ENCODE measurements around the gene B4GALNT1.
"Not testable (repeated sequence)": the region's sequence is repeated elsewhere in the genome, so short reads cannot be mapped to it uniquely, and the experiment has no call there.

Gene B4GALNT1

DNA sequence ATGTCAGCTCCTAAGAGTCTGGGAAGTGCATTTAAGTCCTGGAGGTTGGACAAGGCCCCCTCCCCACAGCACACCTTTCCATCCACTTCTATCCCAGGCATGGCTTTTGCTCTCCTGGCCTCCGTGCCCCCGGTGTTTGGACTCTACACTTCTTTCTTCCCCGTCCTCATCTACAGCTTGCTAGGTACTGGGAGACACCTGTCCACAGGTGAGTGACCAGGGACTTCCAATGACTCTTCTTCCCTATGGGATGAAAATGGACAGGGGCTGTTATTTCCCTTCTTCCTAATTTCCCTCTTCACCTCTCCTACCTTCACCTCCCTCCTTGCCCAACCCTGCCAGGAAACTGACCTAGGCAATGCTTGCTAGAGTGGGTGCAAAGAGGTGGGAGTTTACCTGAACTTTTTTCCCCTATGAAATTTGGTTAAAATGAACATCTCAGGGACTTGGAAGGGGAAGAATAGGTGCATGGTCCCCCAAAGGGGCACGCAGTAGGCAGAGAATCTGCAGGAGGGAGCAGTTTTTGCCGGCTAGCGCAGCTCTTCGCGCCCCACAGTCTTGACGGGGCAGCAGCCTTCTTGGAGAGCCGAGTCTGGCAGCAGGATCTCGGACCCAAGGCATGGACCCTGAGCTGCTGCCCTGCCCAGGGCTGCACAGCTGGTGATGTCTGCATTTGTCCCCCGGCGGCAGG lies 12.6 kb downstream of the B4GALNT1 start:
- DNase-seq = no peak

DNA sequence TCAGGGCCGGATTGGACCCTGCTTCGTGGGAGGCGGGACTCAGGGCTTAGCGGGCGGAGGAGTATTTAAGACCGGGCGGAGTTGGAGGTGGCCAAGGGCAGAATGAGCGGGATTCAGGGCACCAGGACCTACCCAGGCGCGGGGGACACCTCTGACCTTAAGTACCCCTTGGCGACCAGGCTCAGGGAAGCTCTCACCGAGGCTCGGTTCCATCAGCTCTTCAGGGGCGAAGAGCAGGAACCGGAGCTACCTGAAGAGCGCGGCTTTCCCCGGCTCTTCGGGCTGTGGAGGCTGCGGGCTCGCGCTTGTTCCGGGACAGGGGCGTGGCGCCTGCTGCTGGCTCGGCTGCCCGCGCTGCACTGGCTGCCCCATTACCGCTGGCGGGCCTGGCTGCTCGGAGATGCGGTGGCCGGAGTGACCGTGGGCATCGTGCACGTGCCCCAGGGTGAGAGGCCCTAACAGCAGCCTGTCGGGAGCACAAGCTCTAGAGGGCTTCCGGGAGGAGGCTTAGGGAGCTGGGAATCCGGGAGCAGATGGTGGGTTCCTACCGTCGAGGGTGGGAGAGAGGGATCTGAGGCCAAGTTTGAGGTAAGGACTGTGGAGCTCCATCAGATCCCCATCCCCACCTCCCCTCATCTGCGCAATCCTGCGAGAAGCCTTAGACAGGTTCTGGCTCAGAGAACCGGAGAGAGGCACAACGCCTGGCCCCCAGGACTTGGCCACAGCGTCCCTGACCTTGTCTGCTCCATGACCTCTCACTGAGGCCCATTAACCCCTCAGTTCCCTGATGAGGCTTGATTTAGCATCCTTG lies 13.4 kb downstream of the B4GALNT1 start:
- DNase-seq = peak; percentile 42

DNA sequence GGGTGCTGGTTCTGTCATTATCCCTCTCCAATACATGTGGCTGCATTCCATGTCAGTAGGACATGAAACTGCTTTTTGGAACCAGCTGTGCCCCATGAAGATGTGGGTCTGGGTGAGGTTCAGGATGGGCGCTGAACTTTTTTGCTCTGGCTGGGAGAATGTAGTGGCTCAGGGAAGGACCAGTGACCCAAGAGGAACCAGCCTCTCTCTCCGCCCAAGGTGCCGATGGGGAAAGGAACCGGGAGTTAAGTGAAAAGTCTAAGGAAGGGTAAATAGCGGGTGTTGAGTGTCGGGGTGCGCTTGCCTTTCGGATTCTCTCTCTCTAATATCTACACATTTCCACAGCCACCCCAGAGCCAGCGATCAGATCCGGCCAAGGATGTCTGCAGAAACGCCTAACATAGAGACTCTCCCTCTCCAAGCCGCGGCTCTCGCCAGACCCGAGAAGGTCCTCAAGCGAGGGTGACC lies 14.0 kb downstream of the B4GALNT1 start:
- no peak for DNase-seq

DNA sequence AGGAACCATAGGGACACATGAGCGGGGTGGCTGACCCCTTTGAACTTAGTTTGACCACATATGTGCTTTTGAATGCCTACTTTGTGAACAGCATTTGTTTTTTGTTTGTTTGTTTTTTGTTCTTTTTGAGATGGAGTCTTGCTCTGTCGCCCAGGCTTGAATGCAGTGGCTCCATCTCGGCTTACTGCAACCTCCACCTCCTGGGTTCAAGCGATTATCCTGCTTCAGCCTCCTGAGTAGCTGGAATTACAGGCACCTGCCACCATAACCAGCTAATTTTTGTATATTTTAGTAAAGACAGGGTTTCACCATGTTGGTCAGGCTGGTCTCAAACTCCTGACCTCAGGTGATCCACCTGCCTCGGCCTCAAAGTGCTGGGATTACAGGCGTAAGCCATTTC lies 14.6 kb downstream of the B4GALNT1 start:
- not testable (repeated sequence) for DNase-seq

DNA sequence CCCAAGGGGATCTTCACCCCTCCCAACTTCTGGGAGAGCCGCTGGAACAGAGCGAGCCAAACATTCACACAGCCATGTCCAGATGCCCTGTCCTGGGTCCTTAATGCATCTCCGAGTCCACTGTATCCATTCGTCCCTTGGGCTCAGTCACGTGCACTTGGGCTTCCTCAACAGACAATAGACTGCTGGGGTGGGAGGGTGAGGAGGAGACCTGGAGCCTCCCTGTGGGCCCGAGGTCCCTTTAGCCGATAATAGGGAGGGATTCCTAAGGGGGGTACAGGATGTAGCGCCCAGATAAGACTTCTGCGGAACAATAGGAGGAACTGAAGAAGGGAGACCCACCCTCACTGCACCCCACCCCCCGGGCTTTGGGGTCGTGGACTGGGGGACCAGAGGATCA lies 15.1 kb downstream of the B4GALNT1 start:
- DNase-seq = no peak

DNA sequence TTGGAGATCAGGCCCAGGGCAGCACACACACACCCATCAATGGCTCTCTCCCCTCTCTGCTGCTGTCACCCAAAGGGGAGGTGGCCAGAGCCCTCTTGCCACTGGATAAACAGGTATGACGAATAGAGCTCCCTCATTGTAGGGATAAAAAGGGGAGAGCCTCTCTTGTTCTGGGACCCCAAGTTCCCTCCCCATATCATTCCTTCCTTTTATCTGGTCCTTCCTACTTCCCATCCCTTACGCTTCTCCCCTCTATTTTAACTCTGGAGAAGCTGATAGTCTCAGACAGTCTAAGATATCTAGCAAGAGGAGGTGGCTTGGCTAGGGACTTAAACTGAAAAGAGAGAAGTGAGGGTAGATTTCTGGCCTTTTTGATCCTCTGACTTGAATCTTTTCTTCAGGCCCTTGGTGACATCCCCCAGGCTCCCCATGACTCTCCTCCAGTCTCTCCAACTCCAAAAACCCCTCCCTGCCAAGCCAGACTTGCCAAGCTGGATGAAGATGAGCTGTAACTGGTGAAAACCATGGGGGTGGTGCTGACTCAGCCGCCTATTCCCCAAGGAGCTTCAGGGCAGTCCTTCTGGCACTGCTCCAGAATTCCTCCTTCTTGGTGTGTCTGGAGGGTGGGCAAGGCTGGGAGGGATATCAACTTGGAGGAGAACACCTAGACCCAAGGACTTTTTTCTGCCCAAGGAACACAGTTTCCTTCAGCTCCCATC lies 16.5 kb downstream of the B4GALNT1 start:
- no peak for DNase-seq

DNA sequence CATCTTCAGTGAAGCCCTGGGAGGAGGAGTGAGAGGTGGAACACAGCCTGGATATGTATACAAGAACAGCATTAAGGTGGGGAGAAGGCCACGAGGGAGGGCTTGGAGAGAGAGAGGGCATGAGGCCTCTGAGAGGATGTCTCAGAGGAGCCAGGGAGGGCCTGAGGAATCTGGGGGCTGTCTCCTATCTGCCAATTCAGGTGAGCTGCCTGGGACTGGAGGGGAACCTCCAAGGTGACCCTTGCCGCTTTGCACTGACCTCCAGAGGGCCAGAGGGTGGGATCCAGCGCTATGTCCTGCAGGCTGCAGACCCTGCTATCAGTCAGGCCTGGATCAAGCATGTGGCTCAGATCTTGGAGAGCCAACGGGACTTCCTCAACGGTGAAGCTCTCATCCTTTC lies 17.4 kb downstream of the B4GALNT1 start:
- no peak for DNase-seq

DNA sequence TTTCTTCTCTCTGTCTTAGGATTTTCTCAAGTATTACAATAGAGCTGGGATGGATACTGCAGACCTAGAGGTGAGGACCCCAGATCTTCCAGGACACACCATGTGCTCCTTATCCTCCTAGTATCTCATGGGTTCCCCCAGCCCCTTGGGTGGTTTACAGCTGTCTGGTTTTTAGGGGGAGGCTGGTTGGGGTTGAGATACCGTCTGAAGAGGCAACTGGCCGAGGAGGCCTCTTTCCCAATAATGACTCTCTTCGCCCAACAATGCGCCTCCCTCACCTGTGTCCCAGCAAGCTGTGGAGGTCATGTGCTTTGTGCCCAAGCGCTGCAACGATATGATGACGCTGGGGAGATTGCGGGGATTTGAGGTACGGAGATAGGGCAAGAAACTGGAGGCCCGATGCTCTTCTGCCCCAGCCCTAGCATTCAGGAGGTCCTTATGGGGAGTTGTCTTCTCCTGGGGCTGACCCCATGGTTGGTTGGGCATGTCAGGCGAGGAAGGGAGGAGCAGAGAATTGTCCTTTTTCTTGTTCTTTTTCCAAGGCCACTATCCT lies 18.0 kb downstream of the B4GALNT1 start:
- DNase-seq = no peak

DNA sequence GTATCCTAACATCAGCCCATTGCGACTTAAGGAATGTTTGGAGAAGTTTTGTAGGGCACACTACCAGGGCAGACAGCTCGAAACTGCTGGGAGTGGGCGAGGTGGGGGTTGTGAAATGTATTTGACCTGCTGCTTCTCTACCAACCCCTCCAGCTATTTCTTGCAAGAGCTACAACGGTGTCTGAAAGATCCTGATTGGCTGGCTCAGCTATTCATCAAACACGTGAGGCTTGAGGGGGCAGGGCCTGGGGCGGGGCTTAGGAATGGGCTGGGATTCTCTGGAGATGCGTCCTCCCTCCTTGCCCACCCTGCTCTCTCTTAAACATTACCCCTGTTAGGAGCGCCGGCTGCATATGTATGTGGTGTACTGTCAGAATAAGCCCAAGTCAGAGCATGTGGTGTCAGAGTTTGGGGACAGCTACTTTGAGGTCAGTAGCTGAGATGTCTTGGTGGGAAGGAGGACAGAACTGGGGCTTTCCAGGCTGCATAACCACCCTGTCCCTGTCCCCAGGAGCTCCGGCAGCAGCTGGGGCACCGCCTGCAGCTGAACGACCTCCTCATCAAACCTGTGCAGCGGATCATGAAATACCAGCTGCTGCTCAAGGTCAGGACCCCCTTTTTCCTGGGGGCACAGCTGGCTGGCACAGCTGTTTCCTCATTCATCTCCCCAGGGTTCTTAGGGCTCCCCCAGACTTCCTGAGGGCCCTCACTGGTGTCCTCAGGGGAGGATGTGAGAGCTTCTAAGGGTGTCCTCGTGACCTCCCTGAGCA lies 18.6 kb downstream of the B4GALNT1 start:
- DNase-seq = peak; percentile 51

DNA sequence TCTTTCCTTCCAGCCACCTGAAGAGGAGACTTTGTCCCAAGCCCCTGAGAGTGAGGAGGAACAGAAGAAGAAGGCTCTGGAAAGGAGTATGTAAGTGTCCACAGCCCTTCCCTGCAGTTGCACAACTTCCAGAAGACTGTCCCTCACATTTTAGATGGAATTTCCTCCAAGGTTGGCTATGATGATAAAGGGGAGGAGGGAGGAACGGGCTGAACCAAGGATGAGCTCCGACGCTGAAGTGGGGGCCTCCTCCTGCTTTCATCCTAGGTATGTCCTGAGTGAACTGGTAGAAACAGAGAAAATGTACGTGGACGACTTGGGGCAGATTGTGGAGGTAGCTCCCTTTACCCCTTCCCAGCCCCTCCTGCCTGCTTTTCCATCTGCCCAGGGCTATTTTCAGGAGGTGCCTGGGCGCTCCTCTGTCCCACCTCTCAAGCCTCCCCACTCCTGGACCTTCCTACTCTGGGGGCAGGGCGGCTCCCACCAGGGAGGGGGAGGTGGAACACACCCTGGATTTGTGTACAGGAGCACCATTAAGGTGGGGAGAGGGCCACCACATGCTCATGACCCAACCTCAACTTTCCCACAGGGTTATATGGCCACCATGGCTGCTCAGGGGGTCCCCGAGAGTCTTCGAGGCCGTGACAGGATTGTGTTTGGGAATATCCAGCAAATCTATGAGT lies 19.4 kb downstream of the B4GALNT1 start:
- DNase-seq = no peak

DNA sequence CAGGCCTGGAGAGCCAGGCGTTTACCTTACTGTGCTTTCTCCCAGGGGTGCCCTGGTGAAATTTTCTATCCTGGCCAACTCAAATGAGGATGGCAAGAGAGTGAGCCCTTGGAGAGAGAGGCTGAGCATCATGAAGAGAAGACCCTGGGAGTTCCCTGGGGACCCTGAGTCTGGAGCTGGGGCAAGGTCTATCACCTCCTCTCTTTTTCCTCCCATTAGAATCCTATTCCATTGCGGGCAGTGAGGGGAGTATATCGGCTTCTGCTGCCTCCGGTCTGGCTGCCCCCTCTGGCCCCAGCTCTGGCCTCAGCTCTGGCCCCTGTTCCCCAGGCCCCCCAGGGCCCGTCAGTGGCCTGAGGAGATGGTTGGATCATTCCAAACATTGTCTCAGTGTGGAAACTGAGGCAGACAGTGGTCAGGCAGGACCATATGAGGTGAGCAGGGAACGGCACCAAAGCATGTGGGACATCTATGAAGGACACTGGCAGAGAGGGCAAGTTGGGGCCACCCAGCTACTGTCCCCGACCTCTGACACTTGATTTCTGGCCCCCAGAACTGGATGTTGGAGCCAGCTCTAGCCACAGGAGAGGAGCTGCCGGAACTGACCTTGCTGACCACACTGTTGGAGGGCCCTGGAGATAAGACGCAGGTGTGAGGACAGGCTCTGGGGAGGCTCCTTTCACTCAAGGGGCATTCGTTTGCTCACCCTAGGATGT lies 20.1 kb downstream of the B4GALNT1 start:
- DNase-seq = no peak

DNA sequence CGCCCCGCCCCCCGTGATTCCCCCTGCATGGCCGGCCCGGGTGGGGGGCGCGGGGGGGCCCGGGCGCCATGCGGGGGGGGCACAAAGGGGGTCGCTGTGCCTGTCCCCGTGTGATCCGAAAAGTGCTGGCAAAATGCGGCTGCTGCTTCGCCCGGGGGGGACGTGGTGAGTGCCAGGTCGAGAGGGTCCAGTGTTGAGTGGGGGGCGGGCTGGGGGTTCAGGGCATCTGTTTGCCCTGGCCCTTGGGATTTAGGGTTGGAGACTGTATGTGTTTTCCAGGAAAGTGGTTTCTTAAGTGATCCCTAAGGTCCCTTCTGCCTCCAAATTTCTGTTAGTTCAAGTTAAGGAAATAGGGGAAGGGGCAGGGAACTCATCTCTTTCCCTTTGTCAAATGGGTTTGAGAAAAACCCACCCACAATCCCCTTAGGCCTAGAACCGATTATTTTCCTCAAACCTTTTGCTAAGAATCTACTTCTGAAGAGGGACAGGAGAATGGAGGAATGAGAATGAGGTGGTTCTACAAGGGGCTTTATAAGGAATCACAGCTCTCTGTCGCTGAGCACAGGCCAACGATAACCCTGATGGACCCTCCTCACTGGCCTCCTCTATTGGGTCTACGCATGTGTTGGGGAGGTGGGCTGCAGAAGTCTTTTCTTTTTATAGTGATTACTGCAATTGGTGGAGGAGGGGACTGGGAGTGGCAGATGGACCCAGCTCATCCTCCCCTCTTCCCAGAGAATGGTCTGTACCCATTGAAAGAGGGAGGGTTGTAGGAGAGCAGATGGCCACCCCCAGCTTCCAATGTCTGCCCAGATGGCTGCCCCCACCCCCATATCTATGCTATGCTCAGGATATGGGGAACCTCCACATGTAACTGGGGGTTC lies 20.9 kb downstream of the B4GALNT1 start:
- DNase-seq = no peak

DNA sequence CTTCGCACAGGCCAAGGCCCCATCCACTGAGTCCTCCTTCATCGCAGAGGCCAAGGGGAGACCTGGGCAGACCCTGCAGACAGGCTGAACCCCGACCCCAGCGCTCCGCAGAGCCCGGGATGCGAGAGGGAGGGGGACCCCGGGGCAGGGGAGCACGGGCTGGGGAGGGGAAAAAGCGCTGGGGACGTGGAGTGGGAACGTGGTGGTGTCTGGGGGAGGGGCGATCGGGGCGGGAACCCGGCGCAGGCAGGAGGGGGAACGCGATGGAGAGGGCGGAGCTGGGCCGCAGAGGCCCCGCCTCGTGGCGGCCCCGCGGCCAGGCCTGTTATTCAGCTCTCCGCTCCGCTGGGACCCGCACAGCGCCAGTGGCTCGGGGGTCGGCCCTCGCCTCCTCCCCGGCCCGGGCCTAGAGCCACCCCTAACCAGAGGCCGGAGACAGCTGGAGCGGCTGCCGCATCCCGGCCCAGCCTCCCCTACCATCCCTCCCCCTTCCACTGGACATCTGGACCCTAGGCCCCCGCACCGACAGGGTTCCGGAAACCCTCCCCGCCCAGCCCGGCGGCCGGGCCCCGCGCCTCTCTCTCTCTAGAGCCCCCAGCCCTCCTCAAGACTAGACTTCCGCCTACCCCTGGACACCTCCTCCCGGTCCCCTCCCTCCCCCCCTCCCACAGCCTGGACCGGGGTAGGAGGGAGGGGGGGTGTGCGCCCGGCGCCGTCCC lies 21.7 kb downstream of the B4GALNT1 start, which contains the start of gene ARHGEF25:
TSS of gene ARHGEF25 (plus strand) at position 328 of the 719 bp plus-strand sequence. CDS start 460 bp downstream, outside the sequence.
- DNase-seq = peak; percentile 35

DNA sequence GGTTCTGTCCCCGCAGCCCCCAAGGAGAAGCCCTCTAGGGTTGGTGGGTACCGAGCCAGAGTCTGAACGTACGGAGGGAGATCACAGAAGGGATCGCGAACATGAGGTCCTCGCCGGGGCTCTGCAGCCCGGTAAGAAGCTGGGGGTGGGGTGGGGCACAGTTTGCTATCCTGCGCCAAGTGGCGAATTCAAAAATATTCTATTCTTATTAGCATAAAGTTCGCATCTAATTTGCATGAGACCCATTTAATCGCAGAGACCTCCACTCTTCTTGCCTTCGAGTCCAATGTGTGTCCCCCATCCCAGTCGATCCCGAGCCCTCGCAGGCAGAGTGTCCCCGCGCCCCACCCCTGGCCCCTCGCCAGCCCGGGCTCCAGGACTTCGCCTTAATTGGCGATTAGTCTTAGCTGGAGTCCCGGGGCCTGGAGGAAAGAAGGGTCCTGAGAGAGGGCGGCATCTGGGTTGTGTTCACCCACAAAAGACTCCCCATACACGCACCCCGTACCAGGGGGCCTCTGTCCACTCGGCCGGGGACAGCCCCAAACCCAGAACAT lies 22.4 kb downstream of the B4GALNT1 start:
- peak; percentile 40 for DNase-seq

DNA sequence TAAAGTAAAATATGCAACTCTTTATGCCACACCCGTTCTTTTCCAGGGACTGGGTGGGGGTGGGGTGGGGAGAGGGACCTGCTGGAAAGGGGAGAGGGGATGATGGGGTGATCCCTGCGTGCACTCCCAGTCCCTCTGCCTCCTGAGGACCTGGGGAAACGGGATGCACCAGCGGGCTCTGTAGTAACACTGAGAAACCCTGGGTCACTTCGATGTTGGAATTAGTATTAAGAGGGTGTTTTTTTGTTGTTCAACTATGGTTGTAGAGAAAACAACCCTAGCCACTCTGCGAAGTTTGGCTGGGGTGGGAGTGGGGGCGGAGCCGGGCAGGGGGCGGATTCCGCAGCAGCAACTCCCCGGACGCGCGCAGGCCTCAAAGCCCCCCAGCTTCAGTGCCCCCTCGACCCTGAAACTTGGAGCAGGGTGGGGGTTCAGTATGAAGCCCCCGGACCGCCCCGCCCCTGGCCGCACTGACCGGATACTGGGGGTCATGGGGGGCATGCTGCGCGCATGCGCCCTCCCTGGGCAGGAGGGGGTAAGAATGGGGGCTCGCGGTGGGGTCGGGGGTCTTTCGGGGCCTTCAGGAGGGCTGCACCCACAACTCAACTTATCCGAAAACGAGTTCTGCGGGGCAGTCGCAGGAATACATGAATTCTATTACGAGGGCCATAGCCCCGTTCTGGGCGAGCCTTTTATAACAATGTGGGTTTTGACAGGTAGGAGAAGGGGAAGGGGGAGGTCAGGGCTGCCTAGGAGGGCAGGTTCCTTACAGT lies 23.0 kb downstream of the B4GALNT1 start:
- no peak for DNase-seq

DNA sequence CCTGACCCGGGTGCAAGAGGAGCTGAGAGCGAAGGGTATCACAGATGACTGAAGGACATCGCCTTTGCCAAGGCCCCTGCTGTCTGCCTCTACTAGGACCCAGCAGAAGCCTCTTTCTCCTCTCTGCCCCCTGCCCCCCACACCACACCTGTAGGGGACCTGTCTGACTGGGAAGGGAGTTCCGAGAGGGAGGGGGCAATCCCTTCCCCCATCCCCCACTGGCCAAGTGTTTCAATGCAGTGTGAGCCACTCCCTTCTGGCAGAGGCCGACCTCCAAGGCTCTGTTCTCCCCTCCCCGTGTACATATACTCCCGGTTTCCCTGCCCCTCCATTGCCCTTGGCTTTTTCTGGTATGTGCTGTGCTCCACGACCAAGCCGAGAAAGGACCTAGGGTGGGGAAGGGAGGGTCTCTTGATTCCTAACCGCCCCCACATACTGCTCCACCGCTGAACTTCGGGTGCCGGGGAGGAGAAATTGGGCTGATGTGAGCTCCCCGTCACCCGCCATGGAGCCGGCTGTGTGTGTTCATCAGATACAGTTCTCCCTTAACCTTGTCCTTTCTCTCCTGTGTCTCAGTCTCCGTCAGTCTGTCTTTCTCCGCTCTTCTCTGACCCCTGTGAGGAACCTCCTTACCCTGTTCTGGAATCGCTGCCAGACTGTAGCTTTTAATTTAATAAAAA lies 23.8 kb downstream of the B4GALNT1 start:
- no peak for DNase-seq

DNA sequence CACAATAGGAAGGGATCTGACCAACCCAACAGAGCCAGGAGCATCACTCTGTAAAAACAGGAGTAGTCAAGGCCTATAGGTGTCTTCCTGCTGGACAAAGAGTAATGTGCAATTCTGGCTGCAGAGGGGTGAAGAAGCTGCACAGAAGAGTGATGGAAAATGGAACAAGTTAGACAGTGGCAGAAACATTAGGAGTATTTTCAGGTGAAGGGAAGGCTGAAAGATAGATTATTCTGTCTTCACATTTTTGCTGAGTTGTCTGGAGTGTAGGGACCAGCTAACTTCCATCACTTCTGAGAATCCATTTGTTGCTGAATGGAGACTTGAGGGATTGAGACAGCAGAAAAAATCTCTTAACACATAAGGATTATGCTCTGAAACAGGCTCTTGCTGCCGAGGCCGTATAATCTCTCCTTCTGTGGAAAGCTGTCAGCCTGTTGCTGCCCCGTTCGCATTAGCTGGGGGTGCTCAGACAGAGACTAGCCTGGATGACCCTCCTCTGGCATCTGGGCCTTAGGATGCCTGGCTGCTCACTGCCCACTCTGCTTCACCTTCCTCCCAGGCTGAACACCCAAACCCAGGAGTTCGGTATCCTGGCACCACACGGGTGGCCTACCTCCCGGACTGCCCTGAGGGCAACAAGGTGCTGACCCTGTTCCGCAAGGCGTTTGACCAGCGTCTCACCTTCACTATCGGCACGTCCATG lies 24.9 kb downstream of the B4GALNT1 start:
- no peak for DNase-seq
